KMS-11 (cell line): ENCODE results near the gene EBP.
"Not testable (repeated sequence)": the region's sequence is repeated elsewhere in the genome, so short reads cannot be mapped to it uniquely, and the experiment has no call there.

ENCODE experiments used
- H2AFZ ChIP-seq: fragments of 200-600 bp; sonication (generic); 2 replicates; pipeline ENCODE4 v1.6.1; 2016; ENCODE audit warnings: antibody characterized with exemption, mixed run types, low read depth
- H3K27ac ChIP-seq: fragments of 200-600 bp; sonication (generic); 2 replicates; pipeline ENCODE4 v1.6.1; 2016; ENCODE audit warnings: mild to moderate bottlenecking, mixed run types
- H3K27me3 ChIP-seq: fragments of 200-600 bp; sonication (generic); 2 replicates; pipeline ENCODE4 v1.6.1; 2017; ENCODE audit warnings: mild to moderate bottlenecking, low read depth, mixed run types, moderate library complexity; ENCODE audit not compliant: insufficient read depth
- H3K36me3 ChIP-seq: fragments of 200-600 bp; sonication (generic); 2 replicates; pipeline ENCODE4 v1.6.1; 2017; ENCODE audit warnings: mild to moderate bottlenecking, mixed run types; ENCODE audit not compliant: insufficient read depth
- H3K4me1 ChIP-seq: fragments of 200-600 bp; sonication (generic); 2 replicates; pipeline ENCODE4 v1.6.1; 2016; ENCODE audit warnings: mild to moderate bottlenecking, low read depth, mixed run types; ENCODE audit not compliant: poor library complexity, severe bottlenecking
- H3K4me2 ChIP-seq: fragments of 200-600 bp; sonication (generic); 2 replicates; pipeline ENCODE4 v1.7.0; 2016; ENCODE audit warnings: mild to moderate bottlenecking, mixed run types
- H3K4me3 ChIP-seq: fragments of 200-600 bp; sonication (generic); IDR thresholded peaks from 2 replicates; pipeline ENCODE4 v1.6.1; 2017; ENCODE audit warnings: low read depth, low read length, mixed read lengths; ENCODE audit not compliant: insufficient read depth
- H3K79me2 ChIP-seq: fragments of 200-600 bp; sonication (generic); 2 replicates; pipeline ENCODE4 v1.6.1; 2016; ENCODE audit warnings: low read depth, mixed run types; ENCODE audit not compliant: insufficient read depth
- H3K9ac ChIP-seq: fragments of 200-600 bp; sonication (generic); 2 replicates; pipeline ENCODE4 v1.6.1; 2016; ENCODE audit warnings: mild to moderate bottlenecking, mixed run types
- H4K20me1 ChIP-seq: fragments of 200-600 bp; sonication (generic); 2 replicates; pipeline ENCODE4 v1.6.1; 2016; ENCODE audit warnings: mild to moderate bottlenecking, mixed run types; ENCODE audit not compliant: insufficient read depth
- TF ChIP-seq, protein P1 (sequence below): fragments of 200-600 bp; sonication (generic); conservative IDR thresholded peaks from 2 replicates; pipeline ENCODE4 v1.6.1; 2017; ENCODE audit warnings: low read depth, mild to moderate bottlenecking, antibody characterized with exemption, low read length, moderate library complexity, mixed read lengths

The EBP gene

DNA sequence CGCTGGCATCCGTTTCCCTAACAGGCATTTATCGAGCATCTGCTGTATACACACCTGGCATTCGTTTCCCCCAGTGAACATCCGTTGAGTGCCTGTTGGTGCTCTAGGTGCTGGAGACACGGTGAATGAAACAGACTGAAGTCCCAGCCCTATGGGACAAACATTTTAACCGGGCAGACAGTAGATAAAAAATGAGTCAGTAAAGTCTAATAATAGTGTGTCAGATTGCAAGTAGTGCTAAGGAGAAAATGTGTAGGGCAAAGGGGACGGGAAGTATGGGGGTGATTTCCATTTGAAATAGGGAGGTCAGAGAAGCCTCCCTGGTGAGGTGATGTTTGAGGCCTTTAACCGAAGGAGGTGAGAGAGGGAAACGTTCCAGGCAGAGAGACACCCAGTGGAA lies 5.3 kb upstream of the EBP start:
- no peaks in the 10 kb centered on the region for H3K79me2 ChIP-seq
- H3K4me2 ChIP-seq = no peak overlapping the region
- no peaks in the 10 kb centered on the region for H3K36me3 ChIP-seq

DNA sequence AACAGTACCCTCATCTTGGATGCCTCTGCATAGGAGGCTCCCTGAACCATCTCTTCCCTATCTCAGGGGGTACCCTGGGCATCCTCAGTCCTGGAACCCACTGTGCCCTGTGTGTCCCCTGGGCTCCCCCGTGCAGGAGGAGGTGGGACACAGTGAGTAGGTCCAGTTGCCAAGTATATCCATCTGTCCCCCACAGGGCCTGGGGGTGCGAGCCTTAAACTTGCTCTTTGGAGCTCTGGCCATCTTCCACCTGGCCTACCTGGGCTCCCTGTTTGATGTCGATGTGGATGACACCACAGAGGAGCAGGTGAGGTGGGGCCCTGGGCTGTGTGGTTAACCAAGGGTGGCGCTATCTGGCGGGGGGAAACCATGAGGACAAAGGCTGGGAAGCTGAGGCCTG lies 4.6 kb upstream of the EBP start:
- peaks cover 2% of the 10 kb centered on the region; the same call in 1 of the 2 replicates for H3K79me2 ChIP-seq
- no peak overlapping the region for H3K4me2 ChIP-seq
- H2AFZ ChIP-seq = no peak overlapping the region
- no peaks in the 10 kb centered on the region for H3K27me3 ChIP-seq
- H3K4me1 ChIP-seq = peaks cover 9% of the 10 kb centered on the region
- no peak overlapping the region for H3K27ac ChIP-seq
- H3K4me3 ChIP-seq = no peak overlapping the region
- H3K36me3 ChIP-seq = no peaks in the 10 kb centered on the region
- TF ChIP-seq, protein P1, sequence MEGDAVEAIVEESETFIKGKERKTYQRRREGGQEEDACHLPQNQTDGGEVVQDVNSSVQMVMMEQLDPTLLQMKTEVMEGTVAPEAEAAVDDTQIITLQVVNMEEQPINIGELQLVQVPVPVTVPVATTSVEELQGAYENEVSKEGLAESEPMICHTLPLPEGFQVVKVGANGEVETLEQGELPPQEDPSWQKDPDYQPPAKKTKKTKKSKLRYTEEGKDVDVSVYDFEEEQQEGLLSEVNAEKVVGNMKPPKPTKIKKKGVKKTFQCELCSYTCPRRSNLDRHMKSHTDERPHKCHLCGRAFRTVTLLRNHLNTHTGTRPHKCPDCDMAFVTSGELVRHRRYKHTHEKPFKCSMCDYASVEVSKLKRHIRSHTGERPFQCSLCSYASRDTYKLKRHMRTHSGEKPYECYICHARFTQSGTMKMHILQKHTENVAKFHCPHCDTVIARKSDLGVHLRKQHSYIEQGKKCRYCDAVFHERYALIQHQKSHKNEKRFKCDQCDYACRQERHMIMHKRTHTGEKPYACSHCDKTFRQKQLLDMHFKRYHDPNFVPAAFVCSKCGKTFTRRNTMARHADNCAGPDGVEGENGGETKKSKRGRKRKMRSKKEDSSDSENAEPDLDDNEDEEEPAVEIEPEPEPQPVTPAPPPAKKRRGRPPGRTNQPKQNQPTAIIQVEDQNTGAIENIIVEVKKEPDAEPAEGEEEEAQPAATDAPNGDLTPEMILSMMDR = no peak
- H4K20me1 ChIP-seq = no peaks in the 10 kb centered on the region
- no peak overlapping the region for H3K9ac ChIP-seq

More for the DNA sequence above, 5.3 kb upstream of the EBP start:
- Histone ChIP-seq H4K20me1 (no peaks in the 10 kb centered on the region), H3K27me3 (no peaks in the 10 kb centered on the region), H3K9ac (no peak overlapping the region), H3K4me1 (peaks cover 9% of the 10 kb centered on the region), H3K27ac (no peak overlapping the region), H3K4me3 (no peak overlapping the region), H2AFZ (no peak overlapping the region)
- TF ChIP-seq, protein P1 = no peak

DNA sequence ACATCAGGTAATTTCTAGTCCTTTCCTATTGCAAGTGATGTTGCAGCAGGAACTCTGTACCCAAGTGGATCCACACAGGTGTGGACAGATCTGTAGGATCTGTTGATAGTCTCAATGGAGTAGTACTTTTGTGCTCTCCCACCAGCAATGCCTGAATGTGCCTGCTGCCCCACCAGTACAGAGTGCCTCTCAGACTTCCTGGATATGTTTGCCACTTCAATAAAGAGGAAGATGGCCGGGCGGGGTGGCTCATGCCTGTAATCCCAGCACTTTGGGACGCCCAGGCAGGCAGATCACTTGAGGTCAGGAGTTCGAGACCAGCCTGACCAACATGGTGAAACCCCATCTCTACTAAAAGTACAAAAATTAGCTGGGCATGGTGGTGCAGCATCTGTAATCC lies 2.1 kb upstream of the EBP start:
- H3K79me2 ChIP-seq = peaks cover 17% of the 10 kb centered on the region
- H3K9ac ChIP-seq, H4K20me1 ChIP-seq, H3K4me3 ChIP-seq, H3K27ac ChIP-seq, H2AFZ ChIP-seq, H3K27me3 ChIP-seq, H3K4me2 ChIP-seq, H3K36me3 ChIP-seq: not testable (repeated sequence)
- H3K4me1 ChIP-seq = peaks cover 18% of the 10 kb centered on the region

DNA sequence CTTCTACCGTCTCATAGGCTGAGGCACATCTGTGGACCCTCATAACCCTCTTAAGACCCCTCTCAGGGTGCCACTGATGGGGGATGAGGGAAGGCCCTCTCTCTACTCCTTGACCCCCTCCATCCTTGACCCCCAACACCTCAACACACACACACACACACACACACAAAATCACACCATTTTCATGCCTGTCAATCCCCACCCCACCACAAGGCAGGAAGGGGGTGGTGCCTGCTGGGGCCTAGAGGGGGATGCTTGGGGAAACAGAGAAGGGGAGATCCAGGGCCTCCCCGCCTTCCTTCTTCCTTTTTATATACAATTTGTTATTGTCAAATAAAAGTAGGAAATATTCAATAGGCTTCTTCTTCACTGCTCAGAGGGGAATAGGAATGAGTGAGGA lies 1.2 kb upstream of the EBP start:
- H3K4me2 ChIP-seq = peak overlapping the region; percentile 37; the same call in 1 of the 2 replicates
- H4K20me1 ChIP-seq = no peaks in the 10 kb centered on the region
- peaks cover 22% of the 10 kb centered on the region for H3K79me2 ChIP-seq
- H2AFZ ChIP-seq = peak overlapping the region; percentile 68; the same call in 1 of the 2 replicates
- TF ChIP-seq, protein P1 = no peak
- H3K9ac ChIP-seq = no peak overlapping the region
- H3K4me1 ChIP-seq = peaks cover 18% of the 10 kb centered on the region
- H3K27ac ChIP-seq = no peak overlapping the region
- no peaks in the 10 kb centered on the region for H3K36me3 ChIP-seq
- no peak overlapping the region for H3K4me3 ChIP-seq
- no peaks in the 10 kb centered on the region for H3K27me3 ChIP-seq

DNA sequence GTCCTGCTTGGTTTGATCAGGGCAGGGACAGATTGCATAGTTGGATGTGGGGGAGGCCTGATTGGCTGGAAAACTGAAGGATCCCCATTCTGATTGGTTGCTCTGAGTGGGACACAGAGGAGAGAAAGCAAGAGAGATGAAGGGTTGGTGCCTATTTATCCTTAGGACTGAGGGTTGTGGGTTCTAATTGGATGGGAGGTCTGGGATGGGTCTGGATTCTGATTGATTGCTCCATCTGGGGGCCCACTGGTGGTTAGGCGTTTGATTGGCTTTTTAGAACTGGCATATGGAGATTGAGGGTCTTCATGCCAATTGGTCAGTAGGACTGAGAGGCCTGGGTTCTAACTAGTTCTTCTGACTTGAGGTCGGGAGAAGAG lies 644 bp upstream of the EBP start:
- Histone ChIP-seq H3K27me3 (no peaks in the 10 kb centered on the region), H3K79me2 (peaks cover 24% of the 10 kb centered on the region), H3K4me2 (peak overlapping the region; percentile 37; the same call in 1 of the 2 replicates), H3K4me1 (peaks cover 18% of the 10 kb centered on the region), H4K20me1 (no peaks in the 10 kb centered on the region), H3K4me3 (no peak overlapping the region), H3K36me3 (no peaks in the 10 kb centered on the region), H2AFZ (peak overlapping the region; percentile 68), H3K9ac (peak overlapping the region; percentile 71; the same call in 1 of the 2 replicates), H3K27ac (peak overlapping the region; percentile 24; the same call in 1 of the 2 replicates)
- TF ChIP-seq, protein P1 = no peak
